GM23338 (cell line): ENCODE results near the gene TMEM127. TPM values are rescaled to one million over a fixed set of nuclear protein-coding genes. Genes with fewer than 3 reads are reported as not detected.

Source experiments
- ATAC-seq: fragments of 200-7000 bp; cut with Tn5 transposase; 3 replicates; pipeline ENCODE4 v1.9.1; 2020
- DNase-seq: peaks from one replicate; pipeline ENCODE4 v3.0.0-alpha.2; 2015; ENCODE audit warnings: low spot score
- H2AFZ ChIP-seq: fragments of 200-600 bp; sonication (generic); 2 replicates; pipeline ENCODE4 v1.8.0; 2016; ENCODE audit warnings: antibody characterized with exemption, mild to moderate bottlenecking, moderate library complexity
- H3F3A ChIP-seq: fragments of 200-600 bp; sonication (generic); replicated peaks from 2 replicates; pipeline ENCODE4 v1.8.0; 2017; ENCODE audit warnings: antibody characterized with exemption, mixed run types, low read depth
- H3K27ac ChIP-seq: fragments of 200-600 bp; sonication (generic); 2 replicates; pipeline ENCODE4 v1.6.1; 2016; ENCODE audit warnings: low read depth
- H3K27me3 ChIP-seq: fragments of 200-600 bp; sonication (generic); 2 replicates; pipeline ENCODE4 v1.8.0; 2016; ENCODE audit warnings: mild to moderate bottlenecking, mixed run types, moderate library complexity; ENCODE audit not compliant: insufficient read depth
- H3K36me3 ChIP-seq: fragments of 200-600 bp; sonication (generic); 2 replicates; pipeline ENCODE4 v1.8.0; 2016; ENCODE audit warnings: mild to moderate bottlenecking; ENCODE audit not compliant: insufficient read depth
- H3K4me1 ChIP-seq: fragments of 200-600 bp; sonication (generic); 2 replicates; pipeline ENCODE4 v1.8.0; 2016; ENCODE audit warnings: mild to moderate bottlenecking, moderate library complexity; ENCODE audit not compliant: insufficient read depth
- H3K4me2 ChIP-seq: fragments of 200-600 bp; sonication (generic); 2 replicates; pipeline ENCODE4 v1.7.1; 2017; ENCODE audit warnings: mixed run types
- H3K4me3 ChIP-seq: fragments of 200-600 bp; sonication (generic); 2 replicates; pipeline ENCODE4 v1.6.1; 2016; ENCODE audit warnings: mixed run types
- H3K79me2 ChIP-seq: fragments of 200-600 bp; sonication (generic); replicated peaks from 2 replicates; pipeline ENCODE4 v1.8.0; 2017; ENCODE audit warnings: mild to moderate bottlenecking; ENCODE audit not compliant: insufficient read depth
- H3K9me2 ChIP-seq: fragments of 200-600 bp; sonication (generic); 2 replicates; pipeline ENCODE4 v1.8.0; 2017; ENCODE audit not compliant: insufficient read depth
- H4K20me1 ChIP-seq: fragments of 200-600 bp; sonication (generic); replicated peaks from 2 replicates; pipeline ENCODE4 v1.8.0; 2017; ENCODE audit warnings: mild to moderate bottlenecking; ENCODE audit not compliant: insufficient read depth
- H3K27ac Mint-ChIP-seq: 2 replicates; pipeline ENCODE4 v1.8.0; 2020; ENCODE audit warnings: inconsistent platforms, mild to moderate bottlenecking, moderate library complexity, mixed read lengths
- H3K27me3 Mint-ChIP-seq: 3 replicates; pipeline ENCODE4 v1.8.0; 2022; ENCODE audit warnings: low read depth, mild to moderate bottlenecking, moderate library complexity, mixed read lengths, inconsistent platforms; ENCODE audit not compliant: insufficient read depth, poor library complexity
- H3K36me3 Mint-ChIP-seq: 3 replicates; pipeline ENCODE4 v1.8.0; 2021; ENCODE audit warnings: low read depth, mild to moderate bottlenecking, inconsistent platforms, moderate library complexity, mixed read lengths
- H3K4me1 Mint-ChIP-seq: 3 replicates; pipeline ENCODE4 v1.8.0; 2020; ENCODE audit warnings: mild to moderate bottlenecking, inconsistent platforms, mixed read lengths
- H3K4me3 Mint-ChIP-seq: 3 replicates; pipeline ENCODE4 v1.8.0; 2021; ENCODE audit warnings: moderate library complexity, mild to moderate bottlenecking, inconsistent platforms, mixed read lengths
- H3K9me3 Mint-ChIP-seq: 3 replicates; pipeline ENCODE4 v1.8.0; 2020; ENCODE audit warnings: moderate library complexity, mild to moderate bottlenecking, inconsistent platforms, mixed read lengths
- CREB1 ChIP-seq: fragments of 250-450 bp; sonication (Bioruptor Pico); IDR thresholded peaks from 2 replicates; pipeline ENCODE4 v1.5.0; 2020; ENCODE audit warnings: low read depth, mild to moderate bottlenecking, moderate library complexity
- CTCF ChIP-seq, 2 experiments: fragments of 200-600 bp in 1 of 2; sonication (generic) in 1 of 2; conservative IDR thresholded peaks; 2 replicates each; pipeline versions ENCODE4 v1.5.1 to v1.6.1; 2016 to 2017; ENCODE audit warnings: antibody characterized with exemption in 2 of 2, low read depth in 2 of 2, mild to moderate bottlenecking in 2 of 2, moderate library complexity in 1 of 2
- EZH2 ChIP-seq: fragments of 200-600 bp; sonication (generic); IDR thresholded peaks from one replicate; pipeline ENCODE4 v1.8.0; 2017; ENCODE audit warnings: antibody characterized with exemption, mild to moderate bottlenecking, low read depth; ENCODE audit not compliant: unreplicated experiment
- JUNB ChIP-seq: IDR thresholded peaks from one replicate; pipeline ENCODE4 v1.6.1; 2016; ENCODE audit warnings: antibody characterized with exemption; ENCODE audit not compliant: unreplicated experiment
- NANOG ChIP-seq: IDR thresholded peaks from 2 replicates; pipeline ENCODE4 v1.6.1; 2016; ENCODE audit warnings: antibody characterized with exemption, borderline replicate concordance
- REST ChIP-seq: IDR thresholded peaks from one replicate; pipeline ENCODE4 v1.6.1; 2018; ENCODE audit warnings: antibody characterized with exemption; ENCODE audit not compliant: unreplicated experiment
- ZNF114 ChIP-seq: fragments of 250-450 bp; sonication (Bioruptor Pico); IDR thresholded peaks from 2 replicates; pipeline ENCODE4 v1.5.0; 2020; ENCODE audit warnings: mild to moderate bottlenecking, moderate library complexity
- polyA plus RNA-seq: library from polyadenylated mRNA; unstranded; fragments of >200 nt; fragmentation: Nextera tagmentation; extraction: Ambion mirVana; gene quantifications from 2 replicates; pipeline ENCODE4 v1.2.1, GENCODE V29; 2016
- total RNA-seq: library from RNA; depleted of rRNA; stranded (reverse); fragments of >200 nt; shearing (Covaris generic); gene quantifications from 2 replicates; pipeline ENCODE4 v1.2.3, GENCODE V29; 2014

TMEM127 gene
- total and polyA plus RNA-seq, 2 experiments from 2014 or later, result 4.9 to 19.9 TPM

- peaks cover 71% of the 10 kb centered on the region for H3K79me2 ChIP-seq
- H3K36me3 ChIP-seq, result no peaks in the 10 kb centered on the region
- peak overlapping the region; percentile 92 for H3K4me3 Mint-ChIP-seq
These were observed 58.6 kb downstream of the TMEM127 start for GRCh38 chr2:96207073-96207773.

More at GRCh38 chr2:96207073-96207773, 58.6 kb downstream of the TMEM127 start:
- Histone ChIP-seq H3K4me2 (peak overlapping the region; percentile 99), H3K27me3 (no peaks in the 10 kb centered on the region), H3F3A (0 out of 2 replicates have a peak, but pooled peaks cover 3% of the 10 kb centered on the region), H3K27ac (peak overlapping the region; percentile 69; the same call in 1 of the 2 replicates), H3K4me1 (peaks cover 35% of the 10 kb centered on the region), H2AFZ (no peak overlapping the region), H4K20me1 (peaks cover 47% of the 10 kb centered on the region), H3K9me2 (no peaks in the 10 kb centered on the region), H3K4me3 (peak overlapping the region; percentile 98)
- H3K9me3 Mint-ChIP-seq, result no peaks in the 10 kb centered on the region
- H3K27ac Mint-ChIP-seq, result peak overlapping the region; percentile 91
- H3K27me3 Mint-ChIP-seq, result peaks cover 5% of the 10 kb centered on the region
- ATAC-seq (no peak), DNase-seq (no peak)
- peaks cover 16% of the 10 kb centered on the region for H3K36me3 Mint-ChIP-seq
- peaks cover 54% of the 10 kb centered on the region for H3K4me1 Mint-ChIP-seq
- TF ChIP-seq CTCF (conservative IDR thresholded peaks at IDR 0.05; ENCODE audit: low read depth in 2 of 2) (no peak), REST (no peak), NANOG (no peak), ZNF114 (CRISPR knock-in tag) (no peak), EZH2 (no peak), JUNB (no peak), CREB1 (CRISPR knock-in tag) (no peak)
